ENCODE results near the gene RUNDC3A. TPM values are rescaled to one million over a fixed set of nuclear protein-coding genes. Genes with fewer than 3 reads are reported as not detected.
A peak's percentile ranks its signal among the peaks of the same experiment; 100 is the strongest.

The RUNDC3A gene
- total RNA-seq: 10 to 100 TPM in 1 of 5 donors, 1 to 10 TPM in 2, under 1 TPM in 1, not detected in 1; 0.43 to 40.8 (median 3.5) TPM
- 1 to 10 TPM; 4.5 to 6.0 (median 4.5) TPM for polyA plus RNA-seq
- long read RNA-seq, donor 1, partial matches to known transcripts: 0 of 1 reads
- long read RNA-seq, donor 1, other reads (novel, unspliced or antisense): 0 of 1 reads
- long read RNA-seq, donor 2, partial matches to known transcripts: 0 of 1 reads
- long read RNA-seq, donor 2, other reads (novel, unspliced or antisense): 0 of 1 reads
- long read RNA-seq, donor 3, partial matches to known transcripts: 0 of 1 reads
- long read RNA-seq, donor 3, other reads (novel, unspliced or antisense): 0 of 1 reads
- long read RNA-seq, donor 4: 0 reads
- long read RNA-seq, donor 5, partial matches to known transcripts: 0 of 2 reads
- long read RNA-seq, donor 5, other reads (novel, unspliced or antisense): 0 of 2 reads
- long read RNA-seq, donor 6, partial matches to known transcripts: 130 of 162 reads
- long read RNA-seq, donor 6, other reads (novel, unspliced or antisense): 28 of 162 reads
- long read RNA-seq, donor 7: 0 reads
- long read RNA-seq, donor 8: 0 reads
- long read RNA-seq, donor 9: 0 reads
- long read RNA-seq, donor 10, partial matches to known transcripts: 0 of 1 reads
- long read RNA-seq, donor 10, other reads (novel, unspliced or antisense): 0 of 1 reads

DNA sequence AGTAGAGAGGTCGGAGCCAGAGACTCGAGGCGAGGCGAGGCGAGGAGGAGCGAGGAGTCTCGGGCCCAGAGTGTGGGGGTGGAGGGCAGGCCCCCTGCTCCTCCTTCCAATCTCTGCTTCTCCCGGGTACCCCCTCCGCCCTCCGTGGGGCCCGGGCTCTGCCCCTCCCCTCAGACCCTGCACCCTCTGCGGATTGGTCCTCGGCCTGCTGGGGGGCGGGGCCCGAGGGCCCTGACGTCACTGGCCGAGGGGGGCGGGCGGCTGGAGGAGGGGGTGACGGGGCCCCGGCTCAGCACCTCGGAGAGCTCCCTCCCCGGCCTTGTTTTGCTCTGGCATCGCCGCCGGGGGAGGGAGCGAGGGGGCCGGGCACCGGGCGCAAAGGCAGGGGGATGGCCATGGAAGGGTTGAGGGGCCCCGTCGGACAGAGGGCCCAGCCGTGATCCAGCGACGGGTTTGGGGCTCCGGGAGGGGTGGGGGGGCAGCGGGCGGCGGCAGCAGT is at the start of gene RUNDC3A:
TSS of gene RUNDC3A (plus strand) at position 282 of the 499 bp plus-strand sequence. CDS start 232 bp downstream, outside the sequence.
- Histone ChIP-seq H3K9me3 (no peaks in the 10 kb centered on the region), H3K27me3 (peaks cover 0 to 78% (median 29%) of the 10 kb centered on the region in 3 donors), H3K36me3 (no peaks in the 10 kb centered on the region), H3K27ac (peak within 1 kb of the TSS in 3 of 5 donors; percentile 58 to 82 (median 70)), H3K4me1 (peaks cover 17 to 25% (median 20%) of the 10 kb centered on the region in 4 donors), H3K4me3 (peak within 1 kb of the TSS; percentile 45 to 56 (median 52))
- WGBS, 5 donors: 1 to 3% (median 1%) methylated on average over 12 to 38 of the region's 39 CpGs
- intact Hi-C loops (cut with DNase I; ENCODE audit: low total_unique reads): no loop called here
- DNase-seq: peak; percentile 77 to 97
- TF ChIP-seq POLR2AphosphoS5 (IDR thresholded peaks at IDR 0.05) (no peak), EP300 (IDR thresholded peaks at IDR 0.05) (no peak), POLR2A (IDR thresholded peaks at IDR 0.05) (no peak)
- TF ChIP-seq, protein P1, sequence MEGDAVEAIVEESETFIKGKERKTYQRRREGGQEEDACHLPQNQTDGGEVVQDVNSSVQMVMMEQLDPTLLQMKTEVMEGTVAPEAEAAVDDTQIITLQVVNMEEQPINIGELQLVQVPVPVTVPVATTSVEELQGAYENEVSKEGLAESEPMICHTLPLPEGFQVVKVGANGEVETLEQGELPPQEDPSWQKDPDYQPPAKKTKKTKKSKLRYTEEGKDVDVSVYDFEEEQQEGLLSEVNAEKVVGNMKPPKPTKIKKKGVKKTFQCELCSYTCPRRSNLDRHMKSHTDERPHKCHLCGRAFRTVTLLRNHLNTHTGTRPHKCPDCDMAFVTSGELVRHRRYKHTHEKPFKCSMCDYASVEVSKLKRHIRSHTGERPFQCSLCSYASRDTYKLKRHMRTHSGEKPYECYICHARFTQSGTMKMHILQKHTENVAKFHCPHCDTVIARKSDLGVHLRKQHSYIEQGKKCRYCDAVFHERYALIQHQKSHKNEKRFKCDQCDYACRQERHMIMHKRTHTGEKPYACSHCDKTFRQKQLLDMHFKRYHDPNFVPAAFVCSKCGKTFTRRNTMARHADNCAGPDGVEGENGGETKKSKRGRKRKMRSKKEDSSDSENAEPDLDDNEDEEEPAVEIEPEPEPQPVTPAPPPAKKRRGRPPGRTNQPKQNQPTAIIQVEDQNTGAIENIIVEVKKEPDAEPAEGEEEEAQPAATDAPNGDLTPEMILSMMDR (IDR thresholded peaks at IDR 0.05): no peak

DNA sequence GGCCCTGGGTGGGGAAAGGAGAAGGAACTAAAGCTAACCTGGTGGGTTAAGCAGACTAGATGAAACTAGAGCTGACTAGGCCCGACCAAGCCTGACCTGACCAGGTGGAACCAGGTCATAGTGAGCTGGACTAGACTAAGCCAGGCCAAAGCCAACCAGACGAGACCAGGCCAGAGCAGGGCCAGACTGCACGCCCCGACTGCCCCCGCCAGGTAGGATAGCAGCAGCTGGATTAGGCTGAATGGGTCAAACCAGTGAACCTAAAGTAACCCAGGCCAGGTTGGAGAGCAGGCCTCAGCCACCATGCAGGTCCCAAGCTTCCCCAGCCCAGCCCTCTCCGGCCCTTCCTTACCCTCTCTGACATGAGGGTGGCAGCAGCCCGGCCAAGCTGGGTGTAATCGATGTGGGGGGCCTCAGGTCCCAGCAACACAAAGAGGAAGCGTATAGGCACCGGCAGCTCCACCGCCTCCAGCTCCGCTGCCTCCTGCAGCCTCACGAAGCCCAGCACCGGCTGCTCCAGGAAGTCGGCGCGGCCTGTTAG is 49.5 kb upstream of the RUNDC3A start:
- Histone ChIP-seq H3K4me1 (no peaks in the 10 kb centered on the region), H3K36me3 (no peaks in the 10 kb centered on the region), H3K9me3 (no peaks in the 10 kb centered on the region), H3K27me3 (peaks cover 0 to 16% (median 0%) of the 10 kb centered on the region in 3 donors), H3K27ac (no peak overlapping the region), H3K4me3 (no peak overlapping the region)
- no peak for TF ChIP-seq POLR2A (IDR thresholded peaks at IDR 0.05)
- TF ChIP-seq POLR2AphosphoS5 (IDR thresholded peaks at IDR 0.05): no peak
- no peak for TF ChIP-seq EP300 (IDR thresholded peaks at IDR 0.05)
- TF ChIP-seq, protein P1 (IDR thresholded peaks at IDR 0.05): no peak
- DNase-seq: no peak
- intact Hi-C loops (cut with DNase I; ENCODE audit: low total_unique reads): no loop called here
- WGBS, 5 donors: 80 to 85% (median 81%) methylated on average over 15 to 17 of the region's 17 CpGs

DNA sequence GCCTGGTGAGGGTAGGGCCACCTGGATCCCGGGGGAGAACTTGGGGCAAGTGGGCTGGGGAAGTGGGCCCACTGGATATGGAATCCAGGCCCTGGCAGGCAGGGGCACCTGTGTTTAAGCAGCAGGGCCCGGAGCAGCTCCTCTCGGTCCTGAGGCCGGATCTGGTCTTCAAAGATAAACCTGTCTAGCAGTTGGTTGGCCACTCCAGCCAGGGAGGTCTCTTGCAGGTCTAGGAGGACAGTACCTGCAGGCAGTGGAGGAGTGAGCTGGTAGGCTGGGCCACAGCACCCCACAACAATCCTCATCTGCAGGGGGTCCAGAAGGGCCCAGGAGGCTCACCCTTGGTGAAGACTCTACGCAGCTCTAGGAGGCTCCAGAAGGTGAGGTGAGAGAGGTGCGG is 48.1 kb upstream of the RUNDC3A start:
- intact Hi-C loops (cut with DNase I; ENCODE audit: low total_unique reads): no loop called here
- H3K36me3 ChIP-seq: no peaks in the 10 kb centered on the region
- no peaks in the 10 kb centered on the region for H3K4me1 ChIP-seq
- WGBS, 5 donors: 82 to 88% (median 84%) methylated on average over 5 to 6 of the region's 6 CpGs
- no peak overlapping the region for H3K27ac ChIP-seq
- H3K9me3 ChIP-seq: no peaks in the 10 kb centered on the region
- no peak for DNase-seq
- H3K4me3 ChIP-seq: no peak overlapping the region
- H3K27me3 ChIP-seq: peaks cover 0 to 10% (median 0%) of the 10 kb centered on the region in 3 donors
- TF ChIP-seq, protein P1 (IDR thresholded peaks at IDR 0.05): no peak
- TF ChIP-seq EP300 (IDR thresholded peaks at IDR 0.05) (no peak), POLR2A (IDR thresholded peaks at IDR 0.05) (no peak), POLR2AphosphoS5 (IDR thresholded peaks at IDR 0.05) (no peak)

GRCh38 chr17:44262654-44263225 is 45.7 kb upstream of the RUNDC3A start:
- 54 to 76% (median 66%) methylated on average over 10 to 11 of the region's 11 CpGs for WGBS, 5 donors
- intact Hi-C loops (cut with DNase I; ENCODE audit: low total_unique reads): no loop called here

More at GRCh38 chr17:44262654-44263225, 45.7 kb upstream of the RUNDC3A start:
- TF ChIP-seq POLR2A (IDR thresholded peaks at IDR 0.05) (no peak), EP300 (IDR thresholded peaks at IDR 0.05) (no peak), POLR2AphosphoS5 (IDR thresholded peaks at IDR 0.05) (no peak)
- TF ChIP-seq, protein P1 (IDR thresholded peaks at IDR 0.05): no peak
- H3K9me3 ChIP-seq: no peaks in the 10 kb centered on the region
- H3K4me1 ChIP-seq: no peaks in the 10 kb centered on the region
- DNase-seq: no peak
- H3K27ac ChIP-seq: no peak overlapping the region
- H3K36me3 ChIP-seq: no peaks in the 10 kb centered on the region
- H3K27me3 ChIP-seq: peaks cover 0 to 8% (median 0%) of the 10 kb centered on the region in 3 donors
- H3K4me3 ChIP-seq: no peak overlapping the region
